SH-SY5Y (cell line): ENCODE data around the gene SPNS3.

ENCODE experiments used
- GATA2 ChIP-seq: IDR thresholded peaks from 2 replicates; pipeline ENCODE4 v1.6.1; 2011; ENCODE audit warnings: mild to moderate bottlenecking, low read depth, low read length
- GATA3 ChIP-seq: IDR thresholded peaks from 2 replicates; pipeline ENCODE4 v1.6.1; 2011; ENCODE audit warnings: low read depth, mild to moderate bottlenecking, low read length, moderate library complexity

- TF ChIP-seq GATA2 (no peak), GATA3 (no peak)
These were observed 73.8 kb downstream of the SPNS3 start for GRCh38 chr17:4507361-4508111.
